ENCODE data around the gene ZNF616.
"Not testable (repeated sequence)": the region's sequence is repeated elsewhere in the genome, so short reads cannot be mapped to it uniquely, and the experiment has no call there.

Gene ZNF616

DNA sequence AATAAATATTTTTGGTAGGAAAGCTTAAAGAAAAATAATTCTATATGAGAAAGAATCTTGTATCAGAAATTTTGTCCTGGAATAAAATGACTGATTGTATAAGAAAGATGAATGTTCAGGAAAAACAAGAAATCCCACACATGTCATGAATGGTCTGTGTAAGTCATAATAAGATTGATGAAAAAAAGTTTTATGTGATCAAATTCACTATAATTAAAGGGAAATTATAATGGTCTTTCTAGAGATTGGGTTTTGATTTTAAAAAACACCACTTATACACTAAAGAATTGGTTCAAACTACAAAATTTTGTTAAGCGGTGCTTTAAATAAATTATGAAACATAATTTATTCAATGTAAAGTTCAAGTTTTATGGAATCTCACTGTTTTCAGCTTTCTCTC is 37.0 kb downstream of the ZNF616 start:
- no peak for DNase-seq

DNA sequence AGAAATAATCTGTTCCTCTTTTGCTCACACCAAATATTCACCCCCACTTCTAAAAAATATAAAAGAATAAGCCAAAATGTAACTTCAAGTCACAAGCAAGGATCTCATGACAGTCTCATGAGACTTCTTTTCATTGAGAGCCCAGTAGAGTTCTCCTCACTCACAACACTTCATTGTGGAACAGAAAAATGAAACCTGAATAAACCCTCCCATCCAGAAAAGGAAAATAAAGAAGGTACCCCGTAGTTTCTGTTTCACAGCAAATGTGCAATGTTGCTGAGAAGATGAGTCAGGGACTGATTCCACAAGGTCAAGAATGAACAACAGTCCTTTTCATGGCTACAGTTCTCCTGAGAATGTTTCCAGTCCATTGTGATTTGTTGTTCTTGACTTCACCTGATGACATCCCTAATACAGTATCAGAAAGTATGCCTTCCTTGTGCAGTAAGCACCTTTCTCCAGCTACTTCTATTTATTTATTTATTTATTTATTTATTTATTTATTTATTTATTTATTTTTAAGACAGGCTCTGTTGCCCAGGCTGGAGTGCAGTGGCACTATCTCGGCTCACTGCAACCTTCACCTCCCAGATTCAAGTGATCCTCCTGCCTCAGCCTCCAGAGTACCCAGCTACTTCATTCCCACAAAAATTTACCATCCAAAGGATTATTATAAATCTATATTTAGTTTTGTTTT is 37.7 kb downstream of the ZNF616 start:
- no peak for DNase-seq

DNA sequence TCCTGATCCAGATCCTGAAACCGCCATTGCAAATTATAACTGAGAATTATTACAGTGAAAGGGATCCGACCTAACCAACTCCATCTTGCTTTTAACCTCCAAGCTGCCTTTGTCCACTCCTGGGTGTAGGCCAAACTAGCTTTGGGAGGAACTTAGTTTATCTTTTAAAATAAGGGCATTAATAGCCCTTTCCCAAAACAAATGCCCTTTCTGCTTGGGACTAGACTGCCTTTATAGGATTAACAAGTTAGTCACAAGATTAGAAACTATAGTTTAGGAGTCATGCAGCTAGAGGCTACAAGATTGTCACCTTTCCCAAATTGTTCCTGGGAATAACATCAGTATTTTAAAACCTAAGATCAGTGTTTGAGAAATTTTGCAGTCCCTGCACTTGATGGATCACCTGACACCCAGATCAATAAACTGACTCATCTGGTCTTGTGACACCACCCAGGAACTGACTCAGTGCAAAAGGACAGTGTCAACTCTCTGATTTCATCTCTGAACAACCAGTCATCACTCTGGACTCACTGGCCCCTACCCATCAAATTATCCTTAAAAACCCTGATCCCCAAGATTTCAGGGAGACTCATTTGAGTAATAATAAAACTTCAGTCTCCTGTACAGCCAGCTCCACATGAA is 40.1 kb downstream of the ZNF616 start:
- DNase-seq = no peak

DNA sequence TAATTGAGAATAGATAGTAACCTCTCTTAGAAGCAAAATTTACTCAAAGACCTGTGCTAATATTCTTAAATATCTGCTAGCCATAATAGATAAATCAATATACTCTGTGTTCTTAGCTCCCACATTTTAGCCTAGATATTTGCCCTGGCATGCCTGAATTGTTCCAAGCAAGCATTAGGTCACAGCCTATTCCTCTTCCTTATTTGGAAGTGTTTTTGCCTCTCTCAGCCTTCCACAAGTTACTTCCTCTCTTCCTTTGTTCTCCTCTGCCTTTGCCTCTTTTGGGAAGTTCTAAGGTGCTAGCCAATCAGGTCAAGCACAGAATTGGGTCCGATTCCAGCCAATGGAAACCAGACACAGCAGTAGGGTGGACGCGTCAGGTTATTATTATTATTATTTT is 43.3 kb downstream of the ZNF616 start:
- DNase-seq = not testable (repeated sequence)

DNA sequence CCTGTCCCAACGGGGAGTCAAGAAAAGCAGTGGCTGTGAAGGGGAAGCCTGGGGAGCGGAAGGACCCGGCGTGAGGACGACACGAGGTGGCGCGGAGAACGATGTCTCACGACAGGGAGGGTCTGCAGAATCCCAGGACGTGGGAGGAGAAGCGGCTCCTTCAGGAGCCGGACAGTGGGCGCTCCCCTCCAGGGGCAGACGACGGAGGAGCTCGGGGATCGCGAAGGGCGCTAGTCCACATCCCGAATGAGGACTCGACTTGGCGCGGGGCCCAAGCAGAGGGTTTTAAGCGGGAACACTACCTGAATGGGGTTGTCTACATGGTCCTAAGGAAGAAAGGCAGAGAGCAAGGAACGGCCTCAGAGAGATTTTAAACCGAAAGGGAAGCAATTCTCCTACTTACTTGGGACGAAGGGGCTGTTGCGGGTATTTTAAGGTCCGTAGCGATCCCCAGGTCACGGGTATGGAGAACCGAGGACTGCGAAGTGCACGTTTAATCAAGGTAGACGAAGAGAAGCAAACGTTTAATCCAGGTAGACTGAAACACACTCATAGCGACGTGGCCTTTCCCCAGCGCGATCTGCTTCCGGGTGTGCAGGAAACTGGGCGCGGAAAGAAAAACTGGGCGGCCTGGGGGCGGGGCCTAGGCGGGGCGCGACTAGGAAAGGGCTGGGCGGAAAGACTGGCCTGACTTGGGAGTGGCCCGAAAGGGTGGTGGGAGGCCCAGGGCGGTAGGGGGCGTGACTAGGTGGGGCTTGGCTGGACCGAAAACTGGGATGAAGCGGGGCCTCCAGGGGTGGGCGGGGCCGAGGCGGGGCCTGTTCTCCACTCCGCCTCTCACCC is 44.3 kb downstream of the ZNF616 start, which contains the start of gene ZNF841:
Gene ZNF841 (minus strand): TSS at position 594 of the 843 bp plus-strand sequence. CDS start 10,964 bp downstream, outside the sequence.
- peak; percentile 87 to 91 for DNase-seq

DNA sequence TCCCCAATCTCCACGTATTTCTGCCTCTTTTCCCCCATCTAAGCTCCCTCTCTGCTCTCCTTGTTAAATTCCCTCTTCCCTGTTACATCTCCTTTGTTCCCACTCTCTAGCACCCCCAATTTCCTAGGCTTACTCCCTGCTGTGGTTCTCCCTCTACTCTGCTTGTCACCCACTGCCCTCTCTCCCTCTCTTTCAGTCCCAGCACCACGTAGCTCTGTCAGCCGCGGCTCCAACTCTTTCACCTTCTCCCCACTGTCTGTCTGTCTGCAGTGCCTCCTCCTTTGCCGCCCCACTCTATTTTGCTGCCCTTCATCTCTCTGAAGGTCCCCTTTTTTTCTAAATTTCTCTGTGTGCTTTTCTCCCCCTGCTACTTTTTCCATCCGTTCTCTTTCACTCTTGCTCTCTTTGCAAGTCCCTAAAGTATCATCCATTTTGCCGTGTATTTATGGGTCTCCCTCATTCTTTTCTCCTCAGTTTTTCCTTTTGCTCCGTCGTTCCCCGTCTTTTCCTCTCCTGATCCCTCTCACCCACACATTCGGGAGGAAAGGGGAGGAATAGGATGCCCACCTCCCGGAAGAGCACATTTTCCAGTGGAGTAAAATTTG is 45.1 kb downstream of the ZNF616 start:
- no peak for DNase-seq

DNA sequence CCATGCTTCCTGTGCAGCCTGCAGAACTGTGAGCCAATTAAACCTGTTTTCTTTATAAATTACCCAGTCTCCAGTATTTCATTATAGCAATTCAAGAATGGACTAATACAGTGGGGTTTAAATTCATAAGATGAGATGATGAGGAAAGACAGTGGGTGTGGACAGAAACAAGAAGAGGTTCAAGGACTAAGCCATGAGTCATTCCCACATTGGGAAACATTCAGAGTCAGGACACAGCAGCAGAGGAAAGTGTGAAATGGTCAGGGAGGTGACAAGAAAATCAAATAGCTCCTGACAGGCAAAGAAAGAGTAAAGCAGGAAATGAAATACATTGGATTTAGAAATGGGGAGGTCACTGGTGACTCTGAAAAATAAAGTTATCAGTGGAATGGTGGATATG is 53.3 kb downstream of the ZNF616 start:
- no peak for DNase-seq

DNA sequence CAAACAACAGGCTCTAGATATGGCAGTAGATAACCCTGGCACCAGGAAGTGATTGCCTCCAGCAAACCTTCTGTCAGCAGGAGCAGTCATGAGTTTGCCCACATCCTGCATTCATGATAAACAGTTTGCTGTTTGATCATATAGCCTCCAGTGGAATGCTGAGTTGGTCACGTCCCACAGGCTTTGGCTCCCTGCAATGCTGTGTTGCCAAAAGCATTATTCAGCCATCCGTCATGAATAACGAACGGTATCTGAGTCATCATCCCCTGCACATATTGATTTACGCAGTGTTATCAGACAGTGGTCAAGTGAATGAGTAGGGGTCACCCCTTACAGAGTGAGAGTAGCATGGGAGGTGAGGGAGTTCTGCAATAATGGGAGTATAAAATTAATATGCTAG is 69.2 kb downstream of the ZNF616 start:
- no peak for DNase-seq

DNA sequence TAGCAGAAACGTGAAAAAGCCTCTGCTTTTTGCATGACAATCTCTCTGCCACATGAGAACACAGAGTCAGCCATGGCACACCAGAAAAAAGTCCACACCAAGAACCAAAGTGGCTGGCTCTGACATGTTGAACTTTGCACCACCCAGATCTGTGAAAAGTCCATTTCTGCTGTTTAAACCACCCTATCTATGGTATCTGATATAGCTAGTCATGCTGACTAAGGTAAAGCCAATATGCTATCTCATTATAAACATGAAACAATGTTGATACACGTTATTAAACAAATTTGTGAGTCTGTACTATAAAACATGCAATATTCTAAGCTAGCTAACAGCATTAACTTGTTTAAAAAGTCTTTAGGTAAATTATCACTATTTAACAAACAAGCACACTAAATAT is 70.1 kb downstream of the ZNF616 start:
- no peak for DNase-seq

DNA sequence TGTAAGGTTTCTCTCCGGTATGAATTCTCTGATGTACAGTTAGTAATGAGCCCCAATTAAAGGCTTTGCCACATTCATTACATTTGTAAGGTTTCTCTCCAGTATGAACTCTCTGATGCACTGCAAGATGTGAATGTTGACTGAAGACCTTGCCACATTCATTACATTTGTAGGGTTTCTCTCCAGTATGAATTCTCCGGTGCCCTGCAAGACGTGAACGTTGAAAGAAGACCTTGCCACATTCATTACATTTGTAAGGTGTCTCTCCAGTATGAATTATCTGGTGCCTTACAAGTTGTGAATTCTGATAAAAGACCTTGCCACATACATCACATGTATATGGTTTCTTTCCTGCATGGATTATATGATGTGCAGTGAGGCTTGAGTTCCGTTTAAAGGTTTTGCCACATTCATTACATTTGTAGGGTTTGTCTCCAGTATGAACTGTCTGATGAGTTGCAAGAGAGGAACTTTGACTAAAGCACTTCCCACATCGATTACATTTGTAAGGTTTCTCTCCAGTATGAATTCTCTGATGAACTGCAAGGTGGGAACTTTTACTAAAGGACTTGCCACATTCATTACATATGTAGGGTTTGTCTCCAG is 73.4 kb downstream of the ZNF616 start:
- DNase-seq = no peak

DNA sequence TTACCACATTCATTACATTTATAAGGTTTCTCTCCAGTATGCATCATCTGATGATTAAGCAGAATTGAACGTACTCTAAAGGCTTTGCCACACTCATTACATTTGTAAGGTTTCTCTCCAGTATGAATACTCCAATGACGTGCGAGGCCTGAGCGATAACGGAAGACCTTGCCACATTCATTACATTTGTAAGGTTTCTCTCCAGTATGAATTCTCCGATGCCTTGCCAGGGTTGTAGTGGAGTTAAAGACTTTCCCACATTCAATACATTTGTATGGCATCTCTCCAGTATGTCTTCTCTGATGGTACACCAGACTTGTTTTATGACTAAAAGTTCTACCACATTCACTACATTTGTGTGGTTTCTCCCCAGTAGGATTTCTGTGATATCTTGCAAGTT is 74.3 kb downstream of the ZNF616 start:
- DNase-seq = no peak
